GM10847 (cell line): ENCODE data around the gene ADCY3.

Experiments
- POLR2A ChIP-seq: IDR thresholded peaks from 2 replicates; pipeline ENCODE4 v1.6.1; 2011; ENCODE audit not compliant: insufficient read length; ENCODE audit errors: extremely low read depth

The ADCY3 gene

DNA sequence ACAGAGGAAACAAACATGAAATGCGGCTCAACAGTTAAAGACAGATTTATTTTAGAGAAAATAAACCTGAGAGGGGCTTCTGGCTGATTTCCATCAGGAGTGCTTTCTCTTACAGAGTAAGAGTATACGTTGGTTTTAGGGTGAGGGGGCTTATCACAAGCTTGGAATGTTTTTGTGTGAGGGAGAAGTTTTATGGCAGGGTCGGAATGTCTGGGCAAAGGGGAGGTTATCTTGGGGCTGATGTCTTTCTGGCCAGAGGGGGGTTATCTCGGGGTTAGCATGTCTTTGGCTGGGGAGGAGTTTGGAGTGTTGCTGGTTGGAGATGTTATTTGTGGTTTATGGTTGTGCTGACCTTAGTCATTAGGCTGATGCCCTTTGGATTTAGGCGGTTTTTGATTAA is 149.0 kb downstream of the ADCY3 start:
- no peak for TF ChIP-seq POLR2A
